Measurements from ENCODE around the gene CYP4A22.

Gene CYP4A22

DNA sequence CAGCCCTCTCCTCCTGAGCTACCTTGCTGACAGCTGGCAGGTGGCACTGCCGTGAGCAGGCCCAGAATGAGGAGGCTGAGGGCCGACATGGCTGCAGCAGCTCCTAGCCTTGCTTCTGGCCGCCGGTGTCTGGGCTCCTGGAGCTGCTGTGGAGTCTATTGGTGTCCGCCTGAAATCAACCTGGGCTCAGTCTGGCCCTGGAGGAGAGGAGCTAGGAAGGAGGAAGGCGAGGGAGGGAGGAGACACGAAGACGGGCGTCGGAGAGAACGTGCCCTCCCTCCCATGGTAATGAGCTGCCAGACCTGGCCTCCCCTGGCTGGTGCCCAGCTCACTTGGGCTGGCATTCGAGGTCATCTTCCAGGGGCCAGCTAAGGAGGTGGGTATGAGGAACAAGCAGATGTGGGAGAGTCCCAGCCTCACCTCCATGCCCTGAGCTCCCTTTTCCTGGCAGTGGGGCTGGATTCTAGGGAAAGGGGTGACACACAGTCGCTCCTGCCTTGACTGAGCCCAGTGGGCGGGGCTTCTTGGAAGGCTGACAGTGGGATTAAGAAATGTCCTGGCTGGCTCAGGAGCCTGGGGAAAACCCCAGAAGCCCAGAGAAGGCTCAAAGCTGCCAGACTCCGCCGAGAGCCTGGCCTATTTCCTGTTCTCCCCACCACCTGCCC, 52.7 kb downstream of the CYP4A22 start, which contains the start of gene PDZK1IP1:
Gene PDZK1IP1 (minus strand): TSS at position 193 of the 665 bp plus-strand sequence. CDS start 104 bp downstream, at position 89.
- TF ChIP-seq, protein P1, sequence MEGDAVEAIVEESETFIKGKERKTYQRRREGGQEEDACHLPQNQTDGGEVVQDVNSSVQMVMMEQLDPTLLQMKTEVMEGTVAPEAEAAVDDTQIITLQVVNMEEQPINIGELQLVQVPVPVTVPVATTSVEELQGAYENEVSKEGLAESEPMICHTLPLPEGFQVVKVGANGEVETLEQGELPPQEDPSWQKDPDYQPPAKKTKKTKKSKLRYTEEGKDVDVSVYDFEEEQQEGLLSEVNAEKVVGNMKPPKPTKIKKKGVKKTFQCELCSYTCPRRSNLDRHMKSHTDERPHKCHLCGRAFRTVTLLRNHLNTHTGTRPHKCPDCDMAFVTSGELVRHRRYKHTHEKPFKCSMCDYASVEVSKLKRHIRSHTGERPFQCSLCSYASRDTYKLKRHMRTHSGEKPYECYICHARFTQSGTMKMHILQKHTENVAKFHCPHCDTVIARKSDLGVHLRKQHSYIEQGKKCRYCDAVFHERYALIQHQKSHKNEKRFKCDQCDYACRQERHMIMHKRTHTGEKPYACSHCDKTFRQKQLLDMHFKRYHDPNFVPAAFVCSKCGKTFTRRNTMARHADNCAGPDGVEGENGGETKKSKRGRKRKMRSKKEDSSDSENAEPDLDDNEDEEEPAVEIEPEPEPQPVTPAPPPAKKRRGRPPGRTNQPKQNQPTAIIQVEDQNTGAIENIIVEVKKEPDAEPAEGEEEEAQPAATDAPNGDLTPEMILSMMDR (IDR thresholded peaks at IDR 0.05), result no peak
- no peaks in the 10 kb centered on the region for H3K27me3 ChIP-seq (ENCODE audit: control insufficient read depth, insufficient read depth, low read length)
- no peak within 1 kb of the TSS for H3K9ac ChIP-seq
- no peaks in the 10 kb centered on the region for H3K36me3 ChIP-seq (ENCODE audit: control insufficient read depth, insufficient read depth, low read length)
- no peaks in the 10 kb centered on the region for H3K4me1 ChIP-seq
- no peak within 1 kb of the TSS for H3K27ac ChIP-seq
- H3K79me2 ChIP-seq, result no peaks in the 10 kb centered on the region
- no peak within 1 kb of the TSS for H3K4me3 ChIP-seq (ENCODE audit: low read depth, low read length)
- no peak within 1 kb of the TSS for H2AFZ ChIP-seq
- H3K4me2 ChIP-seq (ENCODE audit: low read length), result no peak within 1 kb of the TSS
- H3K9me3 ChIP-seq (ENCODE audit: control insufficient read depth, low read length), result no peaks in the 10 kb centered on the region

DNA sequence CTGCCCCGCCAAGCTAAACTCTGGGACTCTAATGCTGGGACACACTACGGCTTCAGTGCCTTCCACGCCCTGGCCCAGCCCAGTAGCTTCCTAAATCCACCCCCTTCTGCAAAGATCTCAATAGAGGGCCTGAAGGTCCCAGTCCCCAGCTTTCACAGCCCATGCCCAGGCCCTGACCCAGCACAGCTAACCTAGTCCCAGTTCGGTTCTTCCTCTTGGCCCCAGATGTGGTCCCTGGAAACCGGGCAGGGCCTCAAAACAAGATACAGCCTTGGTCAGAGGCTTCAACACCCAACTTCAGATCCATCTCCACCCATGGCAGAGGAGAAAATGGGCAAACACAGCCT, 53.2 kb downstream of the CYP4A22 start:
- no peaks in the 10 kb centered on the region for H3K27me3 ChIP-seq (ENCODE audit: control insufficient read depth, insufficient read depth, low read length)
- TF ChIP-seq, protein P1 (IDR thresholded peaks at IDR 0.05), result no peak
- no peaks in the 10 kb centered on the region for H3K9me3 ChIP-seq (ENCODE audit: control insufficient read depth, low read length)
- H3K4me3 ChIP-seq (ENCODE audit: low read depth, low read length), result no peak overlapping the region
- no peak overlapping the region for H3K27ac ChIP-seq
- no peak overlapping the region for H2AFZ ChIP-seq
- H3K4me2 ChIP-seq (ENCODE audit: low read length), result no peak overlapping the region
- H3K36me3 ChIP-seq (ENCODE audit: control insufficient read depth, insufficient read depth, low read length), result no peaks in the 10 kb centered on the region
- no peak overlapping the region for H3K9ac ChIP-seq
- H3K79me2 ChIP-seq, result no peaks in the 10 kb centered on the region
- H3K4me1 ChIP-seq, result no peaks in the 10 kb centered on the region

DNA sequence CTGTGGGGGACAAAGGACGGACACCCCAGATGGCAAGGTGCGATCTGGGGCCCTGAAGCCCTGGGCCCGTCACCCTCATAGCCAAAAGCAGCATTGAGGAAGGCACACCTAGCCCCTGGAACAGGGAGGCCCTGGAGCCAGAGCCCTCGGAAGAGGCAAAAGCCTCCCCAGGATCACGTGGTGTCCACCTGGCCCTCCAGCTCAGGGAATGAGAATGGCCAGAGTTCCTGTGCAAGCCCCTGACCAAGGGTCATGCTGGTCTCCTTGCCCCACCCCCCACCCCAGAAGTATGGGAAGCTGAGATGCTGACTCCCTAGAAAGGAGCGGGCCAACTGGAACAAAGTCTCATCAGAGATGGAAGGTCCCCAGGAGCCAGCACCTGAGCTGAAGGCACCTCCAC, 53.6 kb downstream of the CYP4A22 start:
- no peaks in the 10 kb centered on the region for H3K27me3 ChIP-seq (ENCODE audit: control insufficient read depth, insufficient read depth, low read length)
- H2AFZ ChIP-seq, result no peak overlapping the region
- no peaks in the 10 kb centered on the region for H3K36me3 ChIP-seq (ENCODE audit: control insufficient read depth, insufficient read depth, low read length)
- no peak overlapping the region for H3K4me2 ChIP-seq (ENCODE audit: low read length)
- H3K4me1 ChIP-seq, result no peaks in the 10 kb centered on the region
- no peak overlapping the region for H3K27ac ChIP-seq
- TF ChIP-seq, protein P1 (IDR thresholded peaks at IDR 0.05), result no peak
- no peaks in the 10 kb centered on the region for H3K79me2 ChIP-seq
- no peaks in the 10 kb centered on the region for H3K9me3 ChIP-seq (ENCODE audit: control insufficient read depth, low read length)
- no peak overlapping the region for H3K9ac ChIP-seq
- no peak overlapping the region for H3K4me3 ChIP-seq (ENCODE audit: low read depth, low read length)

DNA sequence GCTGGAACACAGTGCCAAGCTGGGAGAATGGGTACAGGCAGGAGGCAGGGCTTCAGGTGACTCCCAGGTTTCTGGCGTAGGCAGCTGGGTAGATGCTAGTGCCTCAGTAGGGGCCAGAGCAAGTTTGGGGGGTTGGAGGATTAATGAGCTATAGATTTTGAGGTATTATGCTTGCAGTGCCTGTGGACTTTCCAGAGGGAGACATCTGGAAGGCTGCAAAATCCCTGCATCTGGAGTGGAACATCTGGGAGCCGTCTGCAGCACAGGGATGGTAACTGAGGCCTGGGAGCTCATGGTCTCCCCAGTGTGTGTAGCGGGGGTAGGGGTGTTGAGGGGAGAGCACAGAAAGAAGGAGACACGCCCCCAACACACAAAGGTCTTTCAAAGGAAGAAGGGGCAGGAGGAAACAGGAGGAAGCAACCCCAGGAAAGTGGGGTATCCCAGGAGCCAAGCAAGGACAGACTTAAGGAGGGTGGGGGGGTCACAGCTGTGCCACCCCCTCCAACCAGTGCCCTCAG, 54.8 kb downstream of the CYP4A22 start:
- no peak overlapping the region for H3K4me2 ChIP-seq (ENCODE audit: low read length)
- no peaks in the 10 kb centered on the region for H3K27me3 ChIP-seq (ENCODE audit: control insufficient read depth, insufficient read depth, low read length)
- no peaks in the 10 kb centered on the region for H3K4me1 ChIP-seq
- no peak overlapping the region for H3K27ac ChIP-seq
- H3K9me3 ChIP-seq (ENCODE audit: control insufficient read depth, low read length), result no peaks in the 10 kb centered on the region
- H3K79me2 ChIP-seq, result no peaks in the 10 kb centered on the region
- no peak overlapping the region for H3K4me3 ChIP-seq (ENCODE audit: low read depth, low read length)
- H2AFZ ChIP-seq, result no peak overlapping the region
- no peak overlapping the region for H3K9ac ChIP-seq
- TF ChIP-seq, protein P1 (IDR thresholded peaks at IDR 0.05), result no peak
- no peaks in the 10 kb centered on the region for H3K36me3 ChIP-seq (ENCODE audit: control insufficient read depth, insufficient read depth, low read length)

Data from parathyroid adenoma (tissue), 2 donors.